Activated CD4-positive, alpha-beta T cell treated with anti-CD3 and anti-CD28 coated beads, Interleukin-10, Interleukin-2, amounts not matched to agents 100 ng/mL and 50 ng/mL, durations not matched to agents 16 hours and 8 hours (primary cell): ENCODE measurements around the gene ZFAND6.
"Not testable (repeated sequence)": the region's sequence is repeated elsewhere in the genome, so short reads cannot be mapped to it uniquely, and the experiment has no call there.

Experiments used
- DNase-seq: peaks from one replicate; pipeline ENCODE4 v3.0.0-alpha.2; 2020

ZFAND6 gene

GRCh38 chr15:80099662-80100061 is 40.2 kb downstream of the ZFAND6 start:
- not testable (repeated sequence) for DNase-seq

GRCh38 chr15:80100247-80100646 is 40.8 kb downstream of the ZFAND6 start:
- DNase-seq = no peak

GRCh38 chr15:80105193-80105592 is 45.7 kb downstream of the ZFAND6 start:
- DNase-seq = no peak

- peak; percentile 46 for DNase-seq
Observed at GRCh38 chr15:80105595-80105994, 46.1 kb downstream of the ZFAND6 start.

- no peak for DNase-seq
Observed at GRCh38 chr15:80106051-80106450, 46.6 kb downstream of the ZFAND6 start.

GRCh38 chr15:80107204-80107603 is 47.7 kb downstream of the ZFAND6 start:
- no peak for DNase-seq

- DNase-seq = no peak
Observed at GRCh38 chr15:80107774-80108173, 48.3 kb downstream of the ZFAND6 start.

GRCh38 chr15:80109388-80109787 is 49.9 kb downstream of the ZFAND6 start:
- no peak for DNase-seq

GRCh38 chr15:80110920-80111319 is 51.4 kb downstream of the ZFAND6 start:
- no peak for DNase-seq

- DNase-seq = no peak
Observed at GRCh38 chr15:80114114-80114513, 54.6 kb downstream of the ZFAND6 start.

- DNase-seq = no peak
Observed at GRCh38 chr15:80115021-80115420, 55.5 kb downstream of the ZFAND6 start.

GRCh38 chr15:80118956-80119355 is 59.5 kb downstream of the ZFAND6 start:
- DNase-seq = no peak

- DNase-seq = no peak
Observed at GRCh38 chr15:80120636-80121035, 61.2 kb downstream of the ZFAND6 start.

- DNase-seq = no peak
Observed at GRCh38 chr15:80121546-80121945, 62.1 kb downstream of the ZFAND6 start.

GRCh38 chr15:80123034-80123433 is 63.6 kb downstream of the ZFAND6 start:
- DNase-seq = no peak

- not testable (repeated sequence) for DNase-seq
Observed at GRCh38 chr15:80127253-80127652, 67.8 kb downstream of the ZFAND6 start.

GRCh38 chr15:80127911-80128310 is 68.4 kb downstream of the ZFAND6 start:
- DNase-seq = no peak

GRCh38 chr15:80132382-80132781 is 72.9 kb downstream of the ZFAND6 start:
- no peak for DNase-seq

GRCh38 chr15:80136854-80137253 is 77.4 kb downstream of the ZFAND6 start:
- no peak for DNase-seq

- DNase-seq = no peak
Observed at GRCh38 chr15:80138961-80139360, 79.5 kb downstream of the ZFAND6 start.

GRCh38 chr15:80140909-80141308 is 81.4 kb downstream of the ZFAND6 start:
- DNase-seq = no peak

GRCh38 chr15:80141916-80142598 is 82.6 kb downstream of the ZFAND6 start:
- DNase-seq = no peak

GRCh38 chr15:80142646-80143045 is 83.2 kb downstream of the ZFAND6 start:
- DNase-seq = no peak

GRCh38 chr15:80151148-80151547 is 91.7 kb downstream of the ZFAND6 start:
- DNase-seq = no peak

GRCh38 chr15:80151576-80151975 is 92.1 kb downstream of the ZFAND6 start:
- no peak for DNase-seq
